Stomach (tissue), 9 donors: ENCODE measurements around the gene PLPP3. TPM values are rescaled to one million over a fixed set of nuclear protein-coding genes. Genes with fewer than 3 reads are reported as not detected.

ENCODE experiments used
- DNase-seq, 2 donors: peaks; one replicate each; pipeline versions ENCODE4 v3.0.0 to v3.0.0-alpha.2; 2013 to 2019
- H3K27ac ChIP-seq, 5 donors: fragments of 200-600 bp in 4 of 5; sonication (generic) in 4 of 5; one replicate each; pipeline ENCODE4 v1.5.1; 2013 to 2019; ENCODE audit warnings: mild to moderate bottlenecking in 1 of 5, moderate library complexity in 1 of 5
- H3K27me3 ChIP-seq, 3 donors: fragments of 200-600 bp; sonication (generic); one replicate each; pipeline ENCODE4 v1.5.1; 2017 to 2019; ENCODE audit warnings: mixed run types in 1 of 3
- H3K36me3 ChIP-seq, 4 donors: fragments of 200-600 bp; sonication (generic); 1 replicate in 3 of 4; 2 replicates in 1 of 4; pipeline ENCODE4 v1.5.1; 2016 to 2019
- H3K4me1 ChIP-seq, 4 donors: fragments of 200-600 bp; sonication (generic); one replicate each; pipeline ENCODE4 v1.5.1; 2016 to 2019
- H3K4me3 ChIP-seq, 4 donors: fragments of 200-600 bp; sonication (generic) in 3 of 4; one replicate each; pipeline ENCODE4 v1.5.1; 2016 to 2019; ENCODE audit warnings: mild to moderate bottlenecking in 1 of 4
- H3K9me3 ChIP-seq, 4 donors: fragments of 200-600 bp; sonication (generic); one replicate each; pipeline ENCODE4 v1.5.1; 2016 to 2019
- CTCF ChIP-seq, 7 experiments: fragments of 450-650 bp in 4 of 7; fragments of 200-600 bp in 3 of 7; sonication (generic) in 3 of 7; IDR thresholded peaks; one replicate each; pipeline ENCODE4 v1.5.1; 2016 to 2019; ENCODE audit warnings: antibody characterized with exemption in 7 of 7, control low read depth in 2 of 7, mild to moderate bottlenecking in 1 of 7
- EP300 ChIP-seq: sonication (generic); formaldehyde crosslinking; IDR thresholded peaks from one replicate; pipeline ENCODE4 v1.6.1; 2017; ENCODE audit warnings: antibody characterized with exemption
- POLR2A ChIP-seq, 4 donors: fragments of 450-650 bp; IDR thresholded peaks; one replicate each; pipeline ENCODE4 v1.6.1; 2016; ENCODE audit warnings: antibody characterized with exemption in 4 of 4, control low read depth in 2 of 4, mild to moderate bottlenecking in 1 of 4, moderate library complexity in 1 of 4
- POLR2AphosphoS5 ChIP-seq, 3 donors: sonication (generic); formaldehyde crosslinking; IDR thresholded peaks; one replicate each; pipeline ENCODE4 v1.6.1; 2016; ENCODE audit warnings: antibody characterized with exemption in 3 of 3
- WGBS, 5 donors: extraction: QIAGEN DNeasy Blood & Tissue Kit in 3 of 5; methylation state at CpG; one replicate each; pipeline versions ENCODE4 v1.1.5 to v1.1.7; 2013 to 2018; 5-methylcytosine and 5-hydroxymethylcytosine counted together
- intact Hi-C: fragments of 100-400 bp; cut with DNase I; formaldehyde crosslinking; loops from one replicate; pipeline ENCODE4 v1.15.1; 2023; ENCODE audit warnings: low total_unique reads
- polyA plus RNA-seq, 3 donors: library from polyadenylated mRNA; stranded (reverse); fragments of 200-250 nt; gene quantifications; one replicate each; pipeline ENCODE4 v1.2.3, GENCODE V29; 2013
- total RNA-seq, 5 donors: library from RNA; depleted of rRNA; stranded (reverse); fragments of >200 nt; gene quantifications; one replicate each; pipeline versions ENCODE4 v1.1.0 to v1.2.3, GENCODE V29; 2014 to 2016
- donor health status: healthy with polysubstance abuse.
- donor health status: Bipolar disorder and iron deficiency.
- donor health status: healthy.

Gene PLPP3
- total and polyA plus RNA-seq, 8 donors: 11.1 to 145 (median 46.1) TPM

- H3K27ac ChIP-seq: peak overlapping the region in 3 of 5 donors; percentile 42 to 84 (median 51)
- intact Hi-C loops: no loop called here
These were observed 125.8 kb downstream of the PLPP3 start for GRCh38 chr1:56453417-56454078.

GRCh38 chr1:56453016-56453415 lies 126.3 kb downstream of the PLPP3 start:
- H3K4me1 ChIP-seq: peaks cover 9 to 29% (median 23%) of the 10 kb centered on the region in 4 donors
- peak overlapping the region in 4 of 5 donors; percentile 42 to 84 (median 56) for H3K27ac ChIP-seq
- no peaks in the 10 kb centered on the region for H3K36me3 ChIP-seq
- no peaks in the 10 kb centered on the region for H3K9me3 ChIP-seq
- intact Hi-C loops: no loop called here
- TF ChIP-seq POLR2AphosphoS5 (IDR thresholded peaks at IDR 0.05) (peak in 2 of 3 donors; percentile 56 to 59), CTCF (IDR thresholded peaks at IDR 0.05) (no peak)
- no peak for DNase-seq
- no peak overlapping the region for H3K4me3 ChIP-seq
- WGBS, 5 donors: 62 to 69% (median 64%) methylated on average over 4 of the region's 4 CpGs
- no peaks in the 10 kb centered on the region for H3K27me3 ChIP-seq

More at GRCh38 chr1:56453417-56454078, 125.8 kb downstream of the PLPP3 start:
- no peak overlapping the region for H3K4me3 ChIP-seq
- 72 to 82% (median 79%) methylated on average over 10 of the region's 10 CpGs for WGBS, 5 donors
- no peaks in the 10 kb centered on the region for H3K9me3 ChIP-seq
- H3K4me1 ChIP-seq: peaks cover 9 to 28% (median 23%) of the 10 kb centered on the region in 4 donors
- no peaks in the 10 kb centered on the region for H3K27me3 ChIP-seq
- no peaks in the 10 kb centered on the region for H3K36me3 ChIP-seq
- no peak for DNase-seq
- TF ChIP-seq CTCF (IDR thresholded peaks at IDR 0.05) (no peak), POLR2A (IDR thresholded peaks at IDR 0.05) (no peak), EP300 (no peak), POLR2AphosphoS5 (IDR thresholded peaks at IDR 0.05) (no peak)

GRCh38 chr1:56452027-56453011 lies 127.0 kb downstream of the PLPP3 start:
- peak in 1 of 2 donors; percentile 72 for DNase-seq
- intact Hi-C loops: no loop called here
- Histone ChIP-seq H3K27ac (peak overlapping the region in 4 of 5 donors; percentile 42 to 84 (median 56)), H3K27me3 (no peaks in the 10 kb centered on the region), H3K4me1 (peaks cover 9 to 36% (median 23%) of the 10 kb centered on the region in 4 donors), H3K4me3 (no peak overlapping the region), H3K9me3 (no peaks in the 10 kb centered on the region), H3K36me3 (no peaks in the 10 kb centered on the region)
- 53 to 65% (median 58%) methylated on average over 3 of the region's 3 CpGs for WGBS, 5 donors
- TF ChIP-seq EP300 (no peak), CTCF (IDR thresholded peaks at IDR 0.05) (no peak), POLR2AphosphoS5 (IDR thresholded peaks at IDR 0.05) (peak in 2 of 3 donors; percentile 49 to 58), POLR2A (IDR thresholded peaks at IDR 0.05) (no peak)

- peak overlapping the region in 3 of 5 donors; percentile 51 to 84 (median 62) for H3K27ac ChIP-seq
- DNase-seq: peak; percentile 40 to 73
These were observed 127.9 kb downstream of the PLPP3 start for GRCh38 chr1:56451491-56451890.

More at GRCh38 chr1:56451491-56451890, 127.9 kb downstream of the PLPP3 start:
- no peaks in the 10 kb centered on the region for H3K9me3 ChIP-seq
- intact Hi-C loops: no loop called here
- H3K4me1 ChIP-seq: peaks cover 9 to 44% (median 28%) of the 10 kb centered on the region in 4 donors
- no peak overlapping the region for H3K4me3 ChIP-seq
- 48 to 79% (median 64%) methylated on average over 5 of the region's 5 CpGs for WGBS, 5 donors
- TF ChIP-seq POLR2AphosphoS5 (IDR thresholded peaks at IDR 0.05) (peak in 2 of 3 donors; percentile 25 to 34), EP300 (no peak)
- no peaks in the 10 kb centered on the region for H3K36me3 ChIP-seq
- no peaks in the 10 kb centered on the region for H3K27me3 ChIP-seq
